H1 (cell line): ENCODE data around the gene CEACAM16.

ENCODE experiments used
- ATF3 ChIP-seq: IDR thresholded peaks from 2 replicates; pipeline ENCODE4 v1.6.1; 2011; ENCODE audit warnings: low read depth, mild to moderate bottlenecking, low read length; ENCODE audit not compliant: insufficient read depth
- CTCF ChIP-seq, 3 experiments: IDR thresholded peaks; 1 replicate in 2 of 3; 2 replicates in 1 of 3; pipeline versions ENCODE4 v1.5.1 to v1.6.1; 2011; ENCODE audit warnings: low read length in 3 of 3, mild to moderate bottlenecking in 3 of 3, inconsistent platforms in 2 of 3, low read depth in 1 of 3, moderate library complexity in 1 of 3; ENCODE audit not compliant: insufficient read depth in 1 of 3; ENCODE audit errors: control extremely low read depth in 1 of 3
- POLR2AphosphoS5 ChIP-seq: IDR thresholded peaks from 2 replicates; pipeline ENCODE4 v1.6.1; 2011; ENCODE audit warnings: low read depth, low read length
- SAP30 ChIP-seq: fragments of 300-600 bp; sonication (generic); IDR thresholded peaks from 2 replicates; pipeline ENCODE4 v1.7.1; 2012; ENCODE audit warnings: low read length, moderate library complexity, mild to moderate bottlenecking, inconsistent platforms; ENCODE audit not compliant: insufficient read depth, insufficient replicate concordance
- TEAD4 ChIP-seq: IDR thresholded peaks from 2 replicates; pipeline ENCODE4 v1.6.1; 2012; ENCODE audit warnings: low read depth, low read length, inconsistent platforms, mixed read lengths

GRCh38 chr19:44726465-44726864 lies 27.5 kb downstream of the CEACAM16 start:
- no peak for TF ChIP-seq SAP30
- TF ChIP-seq POLR2AphosphoS5 = no peak
- TF ChIP-seq TEAD4 = no peak
- no peak for TF ChIP-seq ATF3
- TF ChIP-seq CTCF (IDR thresholded peaks at IDR 0.05; ENCODE audit: control extremely low read depth in 1 of 3, insufficient read depth in 1 of 3, low read depth in 1 of 3, low read length in 3 of 3) = no peak
